ENCODE measurements around the gene BBX.

Gene BBX

DNA sequence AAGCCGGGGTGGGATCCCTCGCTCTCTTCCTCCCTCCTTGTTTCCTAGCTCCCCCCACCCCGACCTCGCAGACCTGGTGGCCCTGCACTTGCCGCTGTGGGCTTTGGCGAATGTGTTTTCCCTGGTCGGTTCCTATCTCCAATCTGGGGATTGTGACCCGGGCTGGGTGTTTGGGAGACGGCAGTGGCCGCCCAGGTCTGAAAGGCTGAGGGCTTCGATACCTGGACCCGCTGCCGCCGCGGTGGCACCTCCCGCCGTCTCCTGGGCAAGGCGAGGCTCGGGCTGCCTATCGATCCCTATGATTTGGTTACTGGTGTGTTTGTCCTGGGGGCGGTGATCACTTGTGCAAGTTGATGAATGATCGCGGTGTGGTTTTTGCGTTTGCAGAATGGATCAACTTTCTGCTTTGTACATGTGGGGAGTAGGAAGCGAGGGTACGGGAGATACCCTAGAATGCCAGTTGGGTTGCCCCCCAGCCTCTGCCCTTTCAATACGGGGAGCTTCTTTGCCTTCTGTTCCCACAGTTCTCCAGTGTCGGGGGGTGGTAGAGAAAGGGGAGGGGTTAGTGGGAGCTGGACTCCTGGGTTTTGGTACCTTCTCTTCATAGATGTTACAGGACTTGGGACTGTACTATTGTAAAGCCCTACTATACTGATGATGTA, 3.0 kb downstream of the BBX start:
- TF ChIP-seq, protein P1, sequence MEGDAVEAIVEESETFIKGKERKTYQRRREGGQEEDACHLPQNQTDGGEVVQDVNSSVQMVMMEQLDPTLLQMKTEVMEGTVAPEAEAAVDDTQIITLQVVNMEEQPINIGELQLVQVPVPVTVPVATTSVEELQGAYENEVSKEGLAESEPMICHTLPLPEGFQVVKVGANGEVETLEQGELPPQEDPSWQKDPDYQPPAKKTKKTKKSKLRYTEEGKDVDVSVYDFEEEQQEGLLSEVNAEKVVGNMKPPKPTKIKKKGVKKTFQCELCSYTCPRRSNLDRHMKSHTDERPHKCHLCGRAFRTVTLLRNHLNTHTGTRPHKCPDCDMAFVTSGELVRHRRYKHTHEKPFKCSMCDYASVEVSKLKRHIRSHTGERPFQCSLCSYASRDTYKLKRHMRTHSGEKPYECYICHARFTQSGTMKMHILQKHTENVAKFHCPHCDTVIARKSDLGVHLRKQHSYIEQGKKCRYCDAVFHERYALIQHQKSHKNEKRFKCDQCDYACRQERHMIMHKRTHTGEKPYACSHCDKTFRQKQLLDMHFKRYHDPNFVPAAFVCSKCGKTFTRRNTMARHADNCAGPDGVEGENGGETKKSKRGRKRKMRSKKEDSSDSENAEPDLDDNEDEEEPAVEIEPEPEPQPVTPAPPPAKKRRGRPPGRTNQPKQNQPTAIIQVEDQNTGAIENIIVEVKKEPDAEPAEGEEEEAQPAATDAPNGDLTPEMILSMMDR (IDR thresholded peaks at IDR 0.05; ENCODE audit: insufficient read depth, low read length): no peak
- no peak for TF ChIP-seq POLR2AphosphoS5 (IDR thresholded peaks at IDR 0.05; ENCODE audit: low read depth)
- TF ChIP-seq SPI1 (IDR thresholded peaks at IDR 0.05; ENCODE audit: borderline replicate concordance, low read depth): no peak
- DNase-seq (ENCODE audit: low read depth in 1 of 2, low spot score in 1 of 2): peak in 1 of 2 experiments; percentile 7
- H3K27ac ChIP-seq (replicated peaks): peak overlapping the region; percentile 59
- H3K27me3 ChIP-seq (ENCODE audit: insufficient read depth, poor library complexity, severe bottlenecking): no peaks in the 10 kb centered on the region
- H3K4me3 ChIP-seq (replicated peaks; ENCODE audit: insufficient read depth, low read length): peak overlapping the region; percentile 82

DNA sequence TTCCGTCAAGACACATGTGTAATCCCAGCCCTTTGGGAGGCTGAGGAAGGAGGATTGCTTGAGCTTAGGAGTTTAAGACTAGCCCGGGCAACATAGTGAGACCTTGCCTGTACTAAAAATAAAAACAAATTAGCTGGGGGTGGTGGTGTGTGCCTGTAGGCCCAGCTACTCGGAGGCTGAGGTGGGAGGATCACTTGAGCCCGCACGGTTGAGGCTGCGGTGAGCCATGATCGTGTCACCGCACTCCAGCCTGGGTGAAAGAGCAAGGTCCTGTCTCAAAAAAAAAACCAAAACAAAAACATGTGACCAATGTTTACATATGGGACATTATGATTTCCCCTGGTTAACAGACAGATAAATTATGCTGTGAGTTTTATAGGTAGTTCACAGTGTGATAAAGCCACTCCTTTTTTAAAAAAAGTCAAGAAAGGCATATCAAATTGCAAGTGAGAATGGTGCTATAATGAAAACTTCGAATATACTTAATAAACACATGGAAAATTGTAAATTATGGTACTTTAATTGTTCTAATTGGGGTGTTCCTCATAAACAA, 9.2 kb downstream of the BBX start:
- Histone ChIP-seq H3K4me3 (replicated peaks; ENCODE audit: insufficient read depth, low read length) (no peak overlapping the region), H3K27ac (replicated peaks) (no peak overlapping the region), H3K27me3 (ENCODE audit: insufficient read depth, poor library complexity, severe bottlenecking) (no peaks in the 10 kb centered on the region)
- no peak for DNase-seq (ENCODE audit: low read depth in 1 of 2, low spot score in 1 of 2)
- no peak for TF ChIP-seq SPI1 (IDR thresholded peaks at IDR 0.05; ENCODE audit: borderline replicate concordance, low read depth)
- TF ChIP-seq, protein P2, sequence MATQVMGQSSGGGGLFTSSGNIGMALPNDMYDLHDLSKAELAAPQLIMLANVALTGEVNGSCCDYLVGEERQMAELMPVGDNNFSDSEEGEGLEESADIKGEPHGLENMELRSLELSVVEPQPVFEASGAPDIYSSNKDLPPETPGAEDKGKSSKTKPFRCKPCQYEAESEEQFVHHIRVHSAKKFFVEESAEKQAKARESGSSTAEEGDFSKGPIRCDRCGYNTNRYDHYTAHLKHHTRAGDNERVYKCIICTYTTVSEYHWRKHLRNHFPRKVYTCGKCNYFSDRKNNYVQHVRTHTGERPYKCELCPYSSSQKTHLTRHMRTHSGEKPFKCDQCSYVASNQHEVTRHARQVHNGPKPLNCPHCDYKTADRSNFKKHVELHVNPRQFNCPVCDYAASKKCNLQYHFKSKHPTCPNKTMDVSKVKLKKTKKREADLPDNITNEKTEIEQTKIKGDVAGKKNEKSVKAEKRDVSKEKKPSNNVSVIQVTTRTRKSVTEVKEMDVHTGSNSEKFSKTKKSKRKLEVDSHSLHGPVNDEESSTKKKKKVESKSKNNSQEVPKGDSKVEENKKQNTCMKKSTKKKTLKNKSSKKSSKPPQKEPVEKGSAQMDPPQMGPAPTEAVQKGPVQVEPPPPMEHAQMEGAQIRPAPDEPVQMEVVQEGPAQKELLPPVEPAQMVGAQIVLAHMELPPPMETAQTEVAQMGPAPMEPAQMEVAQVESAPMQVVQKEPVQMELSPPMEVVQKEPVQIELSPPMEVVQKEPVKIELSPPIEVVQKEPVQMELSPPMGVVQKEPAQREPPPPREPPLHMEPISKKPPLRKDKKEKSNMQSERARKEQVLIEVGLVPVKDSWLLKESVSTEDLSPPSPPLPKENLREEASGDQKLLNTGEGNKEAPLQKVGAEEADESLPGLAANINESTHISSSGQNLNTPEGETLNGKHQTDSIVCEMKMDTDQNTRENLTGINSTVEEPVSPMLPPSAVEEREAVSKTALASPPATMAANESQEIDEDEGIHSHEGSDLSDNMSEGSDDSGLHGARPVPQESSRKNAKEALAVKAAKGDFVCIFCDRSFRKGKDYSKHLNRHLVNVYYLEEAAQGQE (IDR thresholded peaks at IDR 0.05; ENCODE audit: insufficient replicate concordance, low read depth): no peak
- no peak for TF ChIP-seq GABPA (IDR thresholded peaks at IDR 0.05; ENCODE audit: low read depth)
- TF ChIP-seq, protein P1 (IDR thresholded peaks at IDR 0.05; ENCODE audit: insufficient read depth, low read length): no peak
- TF ChIP-seq POLR2AphosphoS5 (IDR thresholded peaks at IDR 0.05; ENCODE audit: low read depth): no peak

DNA sequence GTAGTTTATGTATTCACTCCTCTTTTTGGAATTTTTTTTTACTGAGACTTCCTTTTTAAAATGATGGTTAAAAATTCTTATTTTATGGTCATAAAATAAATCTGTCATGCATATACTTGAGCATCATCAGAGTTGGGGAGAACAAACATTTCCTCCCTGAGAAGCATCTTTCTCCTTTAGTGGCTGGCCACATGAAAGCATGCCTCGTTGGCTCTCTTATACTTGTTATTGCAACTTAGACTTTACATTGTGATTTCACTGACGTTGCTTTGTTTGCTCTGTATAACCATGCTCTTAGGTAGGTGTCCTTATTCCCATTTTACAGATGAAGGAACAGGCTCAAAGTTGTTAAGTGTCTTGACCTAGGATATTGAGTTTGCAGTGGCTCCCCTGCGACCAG, 18.1 kb downstream of the BBX start:
- no peak for TF ChIP-seq GABPA (IDR thresholded peaks at IDR 0.05; ENCODE audit: low read depth)
- no peak for TF ChIP-seq SPI1 (IDR thresholded peaks at IDR 0.05; ENCODE audit: borderline replicate concordance, low read depth)
- TF ChIP-seq POLR2AphosphoS5 (IDR thresholded peaks at IDR 0.05; ENCODE audit: low read depth): no peak
- TF ChIP-seq, protein P1 (IDR thresholded peaks at IDR 0.05; ENCODE audit: insufficient read depth, low read length): no peak
- TF ChIP-seq, protein P2 (IDR thresholded peaks at IDR 0.05; ENCODE audit: insufficient replicate concordance, low read depth): no peak

More for the DNA sequence above, 18.1 kb downstream of the BBX start:
- DNase-seq (ENCODE audit: low read depth in 1 of 2, low spot score in 1 of 2): no peak
- no peak overlapping the region for H3K27ac ChIP-seq (replicated peaks)
- H3K27me3 ChIP-seq (ENCODE audit: insufficient read depth, poor library complexity, severe bottlenecking): no peaks in the 10 kb centered on the region
- no peak overlapping the region for H3K4me3 ChIP-seq (replicated peaks; ENCODE audit: insufficient read depth, low read length)
